ENCODE results near the gene NUP98.

DNA sequence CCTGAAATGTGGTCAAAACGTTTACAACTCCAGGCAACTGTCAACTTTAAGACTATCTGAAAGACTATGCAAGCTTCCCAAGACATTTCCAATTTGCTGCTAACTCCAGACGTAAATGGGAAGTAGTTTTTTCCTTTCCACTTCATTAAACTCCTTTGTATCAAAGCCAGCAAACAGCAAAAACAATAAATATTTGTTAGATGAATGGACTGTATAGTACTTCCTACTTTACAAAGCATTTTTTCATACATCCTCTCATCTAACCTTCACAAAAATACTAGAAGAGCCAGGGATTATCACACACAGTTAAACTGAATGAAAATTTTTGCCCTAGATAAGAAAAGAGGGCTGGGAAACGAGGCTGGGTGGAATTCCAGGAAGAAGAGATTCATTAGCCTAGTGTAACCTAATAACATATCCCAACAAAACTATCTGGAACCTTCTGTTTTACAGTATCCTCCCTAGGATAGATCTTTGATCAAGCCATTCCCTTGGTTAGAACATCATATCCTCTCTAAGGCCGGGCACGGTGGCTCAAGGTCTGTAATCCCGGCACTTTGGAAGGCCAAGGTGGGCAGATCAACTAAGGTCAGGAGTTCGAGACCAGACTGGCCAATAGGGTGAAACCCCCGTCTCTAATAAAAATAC, 10.4 kb downstream of the NUP98 start:
- TF ChIP-seq, protein P1, sequence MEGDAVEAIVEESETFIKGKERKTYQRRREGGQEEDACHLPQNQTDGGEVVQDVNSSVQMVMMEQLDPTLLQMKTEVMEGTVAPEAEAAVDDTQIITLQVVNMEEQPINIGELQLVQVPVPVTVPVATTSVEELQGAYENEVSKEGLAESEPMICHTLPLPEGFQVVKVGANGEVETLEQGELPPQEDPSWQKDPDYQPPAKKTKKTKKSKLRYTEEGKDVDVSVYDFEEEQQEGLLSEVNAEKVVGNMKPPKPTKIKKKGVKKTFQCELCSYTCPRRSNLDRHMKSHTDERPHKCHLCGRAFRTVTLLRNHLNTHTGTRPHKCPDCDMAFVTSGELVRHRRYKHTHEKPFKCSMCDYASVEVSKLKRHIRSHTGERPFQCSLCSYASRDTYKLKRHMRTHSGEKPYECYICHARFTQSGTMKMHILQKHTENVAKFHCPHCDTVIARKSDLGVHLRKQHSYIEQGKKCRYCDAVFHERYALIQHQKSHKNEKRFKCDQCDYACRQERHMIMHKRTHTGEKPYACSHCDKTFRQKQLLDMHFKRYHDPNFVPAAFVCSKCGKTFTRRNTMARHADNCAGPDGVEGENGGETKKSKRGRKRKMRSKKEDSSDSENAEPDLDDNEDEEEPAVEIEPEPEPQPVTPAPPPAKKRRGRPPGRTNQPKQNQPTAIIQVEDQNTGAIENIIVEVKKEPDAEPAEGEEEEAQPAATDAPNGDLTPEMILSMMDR (conservative IDR thresholded peaks at IDR 0.05; ENCODE audit: low read length): no peak
- no peak for TF ChIP-seq EZH2phosphoT487 (IDR thresholded peaks at IDR 0.05; ENCODE audit: borderline replicate concordance)
